ENCODE measurements around the gene CEP20.
"Not testable (repeated sequence)": the region's sequence is repeated elsewhere in the genome, so short reads cannot be mapped to it uniquely, and the experiment has no call there.

CEP20 gene

GRCh38 chr16:15888072-15888976, at the start of gene CEP20:
Gene CEP20 (minus strand): TSS chr16:15888603. CDS start chr16:15888585, 18 bp downstream.
- peak; percentile 100 for DNase-seq (ENCODE audit: low spot score)

GRCh38 chr16:15936809-15937208, 48.4 kb upstream of the CEP20 start:
- DNase-seq (ENCODE audit: low spot score) = not testable (repeated sequence)

GRCh38 chr16:15934991-15935390, 46.6 kb upstream of the CEP20 start:
- no peak for DNase-seq (ENCODE audit: low spot score)

GRCh38 chr16:15933781-15934180, 45.4 kb upstream of the CEP20 start:
- DNase-seq (ENCODE audit: low spot score) = no peak

- DNase-seq (ENCODE audit: low spot score) = no peak
Observed at GRCh38 chr16:15932939-15933338, 44.5 kb upstream of the CEP20 start.

GRCh38 chr16:15928261-15929104, 40.1 kb upstream of the CEP20 start:
- DNase-seq (ENCODE audit: low spot score) = no peak

GRCh38 chr16:15925631-15926030, 37.2 kb upstream of the CEP20 start:
- DNase-seq (ENCODE audit: low spot score) = no peak

- DNase-seq (ENCODE audit: low spot score) = no peak
Observed at GRCh38 chr16:15924996-15925395, 36.6 kb upstream of the CEP20 start.

- DNase-seq (ENCODE audit: low spot score) = no peak
Observed at GRCh38 chr16:15919331-15919730, 30.9 kb upstream of the CEP20 start.

GRCh38 chr16:15918314-15918713, 29.9 kb upstream of the CEP20 start:
- not testable (repeated sequence) for DNase-seq (ENCODE audit: low spot score)

GRCh38 chr16:15916323-15916722, 27.9 kb upstream of the CEP20 start:
- no peak for DNase-seq (ENCODE audit: low spot score)

- DNase-seq (ENCODE audit: low spot score) = no peak
Observed at GRCh38 chr16:15915555-15916081, 27.2 kb upstream of the CEP20 start.

GRCh38 chr16:15913046-15913698, 24.8 kb upstream of the CEP20 start:
- DNase-seq (ENCODE audit: low spot score) = no peak

GRCh38 chr16:15911198-15911597, 22.8 kb upstream of the CEP20 start:
- no peak for DNase-seq (ENCODE audit: low spot score)

- DNase-seq (ENCODE audit: low spot score) = peak; percentile 23
Observed at GRCh38 chr16:15907863-15908478, 19.6 kb upstream of the CEP20 start.

- no peak for DNase-seq (ENCODE audit: low spot score)
Observed at GRCh38 chr16:15906439-15906838, 18.0 kb upstream of the CEP20 start.

GRCh38 chr16:15903960-15904359, 15.6 kb upstream of the CEP20 start:
- no peak for DNase-seq (ENCODE audit: low spot score)

- DNase-seq (ENCODE audit: low spot score) = no peak
Observed at GRCh38 chr16:15900901-15901500, 12.6 kb upstream of the CEP20 start.

- no peak for DNase-seq (ENCODE audit: low spot score)
Observed at GRCh38 chr16:15900357-15900756, 12.0 kb upstream of the CEP20 start.

- peak; percentile 72 for DNase-seq (ENCODE audit: low spot score)
Observed at GRCh38 chr16:15899538-15900100, 11.2 kb upstream of the CEP20 start.

GRCh38 chr16:15898654-15899053, 10.3 kb upstream of the CEP20 start:
- DNase-seq (ENCODE audit: low spot score) = no peak

All from GM03348 (cell line).